Effector memory CD4-positive, alpha-beta T cell (primary cell): Measurements from ENCODE around the gene FAAH2.
"Not testable (repeated sequence)": the region's sequence is repeated elsewhere in the genome, so short reads cannot be mapped to it uniquely, and the experiment has no call there.

Experiments
- DNase-seq, 3 donors: peaks; one replicate each; pipeline ENCODE4 v3.0.0-alpha.2; 2020
- H3K27ac ChIP-seq: 2 replicates; pipeline ENCODE4 v1.7.0; 2013; ENCODE audit warnings: mild to moderate bottlenecking, low read length, moderate library complexity; ENCODE audit not compliant: insufficient read depth, poor library complexity, severe bottlenecking
- H3K27me3 ChIP-seq: replicated peaks from 2 replicates; pipeline ENCODE4 v1.7.0; 2013; ENCODE audit warnings: mild to moderate bottlenecking, low read length; ENCODE audit not compliant: insufficient read depth, control insufficient read depth, poor library complexity, severe bottlenecking
- H3K36me3 ChIP-seq: 2 replicates; pipeline ENCODE4 v1.7.0; 2013; ENCODE audit warnings: mild to moderate bottlenecking, low read length, moderate library complexity; ENCODE audit not compliant: control insufficient read depth, insufficient read depth
- H3K4me1 ChIP-seq: 2 replicates; pipeline ENCODE4 v1.7.0; 2013; ENCODE audit warnings: low read length, mild to moderate bottlenecking; ENCODE audit not compliant: control insufficient read depth, insufficient read depth, poor library complexity, severe bottlenecking
- H3K4me3 ChIP-seq: 2 replicates; pipeline ENCODE4 v1.7.0; 2013; ENCODE audit warnings: low read length, low read depth, mild to moderate bottlenecking; ENCODE audit not compliant: insufficient read depth, poor library complexity, severe bottlenecking
- H3K9me3 ChIP-seq: 2 replicates; pipeline ENCODE4 v1.7.0; 2013; ENCODE audit warnings: mild to moderate bottlenecking, low read length, moderate library complexity; ENCODE audit not compliant: control insufficient read depth

Gene FAAH2

GRCh38 chrX:57368158-57368557, 81.7 kb downstream of the FAAH2 start:
- no peak for DNase-seq
- H3K36me3 ChIP-seq = no peaks in the 10 kb centered on the region
- H3K4me3 ChIP-seq = no peak overlapping the region
- H3K27ac ChIP-seq = no peak overlapping the region
- H3K9me3 ChIP-seq = no peaks in the 10 kb centered on the region
- no peaks in the 10 kb centered on the region for H3K27me3 ChIP-seq
- no peaks in the 10 kb centered on the region for H3K4me1 ChIP-seq

- Histone ChIP-seq H3K4me1 (no peaks in the 10 kb centered on the region), H3K36me3 (no peaks in the 10 kb centered on the region), H3K4me3 (no peak overlapping the region), H3K27me3 (no peaks in the 10 kb centered on the region), H3K27ac (no peak overlapping the region), H3K9me3 (no peaks in the 10 kb centered on the region)
- no peak for DNase-seq
Measured at GRCh38 chrX:57379296-57379695, 92.8 kb downstream of the FAAH2 start.

- H3K36me3 ChIP-seq = no peaks in the 10 kb centered on the region
- no peaks in the 10 kb centered on the region for H3K4me1 ChIP-seq
- no peaks in the 10 kb centered on the region for H3K9me3 ChIP-seq
- DNase-seq = no peak
- H3K27ac ChIP-seq = no peak overlapping the region
- H3K4me3 ChIP-seq = no peak overlapping the region
- H3K27me3 ChIP-seq = no peaks in the 10 kb centered on the region
Measured at GRCh38 chrX:57380026-57380796, 93.7 kb downstream of the FAAH2 start.

- not testable (repeated sequence) for H3K36me3 ChIP-seq, H3K9me3 ChIP-seq, H3K27me3 ChIP-seq, H3K4me1 ChIP-seq, H3K27ac ChIP-seq, H3K4me3 ChIP-seq, DNase-seq
Measured at GRCh38 chrX:57394162-57394561, 107.7 kb downstream of the FAAH2 start.

- H3K27ac ChIP-seq, H3K36me3 ChIP-seq, H3K4me1 ChIP-seq, H3K9me3 ChIP-seq, H3K27me3 ChIP-seq, H3K4me3 ChIP-seq, DNase-seq: not testable (repeated sequence)
Measured at GRCh38 chrX:57403191-57403590, 116.7 kb downstream of the FAAH2 start.

GRCh38 chrX:57406149-57406548, 119.6 kb downstream of the FAAH2 start:
- DNase-seq = no peak
- Histone ChIP-seq H3K36me3 (no peaks in the 10 kb centered on the region), H3K27ac (no peak overlapping the region), H3K4me3 (no peak overlapping the region), H3K9me3 (no peaks in the 10 kb centered on the region), H3K27me3 (no peaks in the 10 kb centered on the region), H3K4me1 (no peaks in the 10 kb centered on the region)

- H3K9me3 ChIP-seq = no peaks in the 10 kb centered on the region
- no peak overlapping the region for H3K4me3 ChIP-seq
- DNase-seq = no peak
- no peak overlapping the region for H3K27ac ChIP-seq
- H3K4me1 ChIP-seq = no peaks in the 10 kb centered on the region
- no peaks in the 10 kb centered on the region for H3K36me3 ChIP-seq
- H3K27me3 ChIP-seq = no peaks in the 10 kb centered on the region
Measured at GRCh38 chrX:57417827-57418226, 131.3 kb downstream of the FAAH2 start.

GRCh38 chrX:57422289-57422688, 135.8 kb downstream of the FAAH2 start:
- H3K4me1 ChIP-seq = no peaks in the 10 kb centered on the region
- no peaks in the 10 kb centered on the region for H3K27me3 ChIP-seq
- no peak overlapping the region for H3K4me3 ChIP-seq
- H3K27ac ChIP-seq = no peak overlapping the region
- no peaks in the 10 kb centered on the region for H3K36me3 ChIP-seq
- no peak for DNase-seq
- no peaks in the 10 kb centered on the region for H3K9me3 ChIP-seq

- H3K27ac ChIP-seq = no peak overlapping the region
- H3K36me3 ChIP-seq = no peaks in the 10 kb centered on the region
- H3K9me3 ChIP-seq = no peaks in the 10 kb centered on the region
- no peak overlapping the region for H3K4me3 ChIP-seq
- no peaks in the 10 kb centered on the region for H3K27me3 ChIP-seq
- DNase-seq = no peak
- no peaks in the 10 kb centered on the region for H3K4me1 ChIP-seq
Measured at GRCh38 chrX:57422790-57423189, 136.3 kb downstream of the FAAH2 start.

- no peaks in the 10 kb centered on the region for H3K4me1 ChIP-seq
- H3K4me3 ChIP-seq = no peak overlapping the region
- no peaks in the 10 kb centered on the region for H3K27me3 ChIP-seq
- no peak for DNase-seq
- H3K36me3 ChIP-seq = no peaks in the 10 kb centered on the region
- H3K9me3 ChIP-seq = no peaks in the 10 kb centered on the region
- H3K27ac ChIP-seq = no peak overlapping the region
Measured at GRCh38 chrX:57445076-57445475, 158.6 kb downstream of the FAAH2 start.
